Vagina (tissue), 2 donors: Measurements from ENCODE around the gene EPHB1. TPM values are rescaled to one million over a fixed set of nuclear protein-coding genes. Genes with fewer than 3 reads are reported as not detected.

Experiments
- DNase-seq, 2 donors: peaks; one replicate each; pipeline ENCODE4 v3.0.0-alpha.2; 2017; ENCODE audit errors: extremely low spot score in 2 of 2
- H3K27ac ChIP-seq: fragments of 200-600 bp; sonication (generic); one replicate; pipeline ENCODE4 v1.5.1; 2019
- H3K27me3 ChIP-seq: fragments of 200-600 bp; sonication (generic); one replicate; pipeline ENCODE4 v1.5.1; 2019
- H3K36me3 ChIP-seq, 2 donors: fragments of 200-600 bp; sonication (generic); one replicate each; pipeline ENCODE4 v1.5.1; 2017 to 2019
- H3K4me1 ChIP-seq: fragments of 200-600 bp; sonication (generic); one replicate; pipeline ENCODE4 v1.5.1; 2019
- H3K4me3 ChIP-seq, 2 donors: fragments of 200-600 bp; sonication (generic); 1 replicate in 1 of 2; 2 replicates in 1 of 2; pipeline ENCODE4 v1.5.1; 2016 to 2019
- H3K9me3 ChIP-seq: fragments of 200-600 bp; sonication (generic); one replicate; pipeline ENCODE4 v1.5.1; 2019
- POLR2A ChIP-seq, 2 donors: fragments of 450-650 bp; IDR thresholded peaks; one replicate each; pipeline ENCODE4 v1.6.1; 2017; ENCODE audit warnings: antibody characterized with exemption in 2 of 2, mild to moderate bottlenecking in 2 of 2, moderate library complexity in 2 of 2
- POLR2AphosphoS5 ChIP-seq, 2 donors: sonication (generic); formaldehyde crosslinking; IDR thresholded peaks; one replicate each; pipeline ENCODE4 v1.9.0; 2017; ENCODE audit warnings: antibody characterized with exemption in 2 of 2, mild to moderate bottlenecking in 2 of 2, low read depth in 1 of 2; ENCODE audit not compliant: insufficient read depth in 1 of 2
- intact Hi-C: fragments of 100-400 bp; cut with DNase I; formaldehyde crosslinking; loops from one replicate; pipeline ENCODE4 v1.15.1; 2023
- total RNA-seq: library from RNA; depleted of rRNA; stranded (reverse); fragments of >200 nt; gene quantifications from one replicate; pipeline ENCODE4 v1.2.3, GENCODE V29; 2016
- TF ChIP-seq, protein P1 (sequence below), 3 experiments: fragments of 450-650 bp in 2 of 3; fragments of 200-600 bp in 1 of 3; sonication (generic) in 1 of 3; IDR thresholded peaks; one replicate each; pipeline ENCODE4 v1.5.1; 2017 to 2019; ENCODE audit warnings: antibody characterized with exemption in 3 of 3, mild to moderate bottlenecking in 2 of 3, moderate library complexity in 2 of 3

The EPHB1 gene
- total RNA-seq, 1 donor from 2014 or later, result 2.2 TPM

DNA sequence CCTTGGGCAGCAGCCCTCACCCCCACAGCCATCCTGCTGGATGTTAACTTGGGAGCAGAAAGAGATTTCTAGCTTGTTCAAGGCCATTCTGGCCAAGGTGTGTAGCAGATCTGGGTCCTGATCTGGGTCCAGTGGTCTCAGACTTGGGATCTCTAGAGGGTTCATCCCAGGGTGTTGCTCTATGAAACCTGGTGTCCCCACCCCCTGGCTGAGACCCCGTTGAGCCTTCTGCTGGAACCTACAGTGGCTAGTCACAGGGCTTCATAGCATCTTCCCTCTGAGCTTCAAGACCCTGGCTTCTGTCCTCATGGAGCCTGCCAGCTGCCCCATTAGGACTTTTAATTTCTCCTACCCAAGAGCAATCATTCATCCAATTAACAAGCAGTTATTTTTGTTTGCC, 64.3 kb downstream of the EPHB1 start:
- Histone ChIP-seq H3K4me3 (no peak overlapping the region), H3K4me1 (no peaks in the 10 kb centered on the region), H3K36me3 (no peaks in the 10 kb centered on the region), H3K9me3 (no peaks in the 10 kb centered on the region), H3K27me3 (no peaks in the 10 kb centered on the region), H3K27ac (no peak overlapping the region)
- DNase-seq, result no peak
- intact Hi-C loops, result no loop called here
- TF ChIP-seq POLR2A (IDR thresholded peaks at IDR 0.05) (no peak), POLR2AphosphoS5 (IDR thresholded peaks at IDR 0.05; ENCODE audit: insufficient read depth in 1 of 2, low read depth in 1 of 2) (no peak)
- TF ChIP-seq, protein P1, sequence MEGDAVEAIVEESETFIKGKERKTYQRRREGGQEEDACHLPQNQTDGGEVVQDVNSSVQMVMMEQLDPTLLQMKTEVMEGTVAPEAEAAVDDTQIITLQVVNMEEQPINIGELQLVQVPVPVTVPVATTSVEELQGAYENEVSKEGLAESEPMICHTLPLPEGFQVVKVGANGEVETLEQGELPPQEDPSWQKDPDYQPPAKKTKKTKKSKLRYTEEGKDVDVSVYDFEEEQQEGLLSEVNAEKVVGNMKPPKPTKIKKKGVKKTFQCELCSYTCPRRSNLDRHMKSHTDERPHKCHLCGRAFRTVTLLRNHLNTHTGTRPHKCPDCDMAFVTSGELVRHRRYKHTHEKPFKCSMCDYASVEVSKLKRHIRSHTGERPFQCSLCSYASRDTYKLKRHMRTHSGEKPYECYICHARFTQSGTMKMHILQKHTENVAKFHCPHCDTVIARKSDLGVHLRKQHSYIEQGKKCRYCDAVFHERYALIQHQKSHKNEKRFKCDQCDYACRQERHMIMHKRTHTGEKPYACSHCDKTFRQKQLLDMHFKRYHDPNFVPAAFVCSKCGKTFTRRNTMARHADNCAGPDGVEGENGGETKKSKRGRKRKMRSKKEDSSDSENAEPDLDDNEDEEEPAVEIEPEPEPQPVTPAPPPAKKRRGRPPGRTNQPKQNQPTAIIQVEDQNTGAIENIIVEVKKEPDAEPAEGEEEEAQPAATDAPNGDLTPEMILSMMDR (IDR thresholded peaks at IDR 0.05), result no peak

DNA sequence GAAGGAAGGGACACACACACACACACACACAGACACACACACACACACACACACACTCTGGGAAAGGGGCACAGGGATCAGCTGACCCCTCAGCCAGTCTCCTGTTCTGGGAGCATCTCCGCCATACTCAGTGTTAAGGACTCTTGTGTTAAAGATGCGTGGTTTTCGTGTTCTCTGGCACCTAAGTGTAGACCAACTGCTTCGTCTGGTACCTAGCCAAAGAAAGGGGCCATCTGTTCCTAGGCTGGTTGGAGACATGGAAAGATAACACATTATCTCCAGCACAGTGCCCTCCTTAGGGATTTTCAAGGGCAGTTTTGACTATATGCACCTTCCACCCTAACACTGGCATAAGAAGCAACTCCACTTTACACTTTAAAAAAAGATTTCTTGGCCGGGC, 65.1 kb downstream of the EPHB1 start:
- H3K27me3 ChIP-seq, result no peaks in the 10 kb centered on the region
- H3K36me3 ChIP-seq, result no peaks in the 10 kb centered on the region
- no peak overlapping the region for H3K27ac ChIP-seq
- intact Hi-C loops, result no loop called here
- H3K4me1 ChIP-seq, result no peaks in the 10 kb centered on the region
- H3K9me3 ChIP-seq, result no peaks in the 10 kb centered on the region
- H3K4me3 ChIP-seq, result no peak overlapping the region
- DNase-seq, result peak in 1 of 2 donors; percentile 65
- TF ChIP-seq, protein P1 (IDR thresholded peaks at IDR 0.05), result no peak
- TF ChIP-seq POLR2AphosphoS5 (IDR thresholded peaks at IDR 0.05; ENCODE audit: insufficient read depth in 1 of 2, low read depth in 1 of 2), result no peak

DNA sequence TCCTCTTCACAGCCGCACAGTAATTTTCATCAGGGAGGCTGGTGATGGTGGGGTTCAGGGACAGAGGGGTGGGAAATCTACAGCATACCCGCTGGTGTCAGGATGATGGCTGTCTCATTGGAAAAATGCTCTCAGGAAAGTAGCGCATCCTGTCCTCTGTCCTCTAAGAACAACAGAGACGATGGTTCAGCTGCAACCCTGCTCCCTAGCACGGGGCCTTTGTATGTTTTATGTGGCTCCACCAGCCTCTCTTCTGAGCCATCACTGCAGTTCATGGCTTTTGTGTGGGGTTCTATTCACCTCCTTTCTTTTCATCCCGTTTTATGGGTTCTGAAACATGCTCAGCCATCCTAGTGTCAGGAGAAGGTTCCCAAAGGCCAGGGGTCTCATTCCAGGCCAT, 68.9 kb downstream of the EPHB1 start:
- Histone ChIP-seq H3K36me3 (no peaks in the 10 kb centered on the region), H3K27ac (no peak overlapping the region), H3K9me3 (no peaks in the 10 kb centered on the region), H3K27me3 (no peaks in the 10 kb centered on the region), H3K4me1 (no peaks in the 10 kb centered on the region), H3K4me3 (no peak overlapping the region)
- TF ChIP-seq, protein P1 (IDR thresholded peaks at IDR 0.05), result no peak
- TF ChIP-seq POLR2A (IDR thresholded peaks at IDR 0.05) (no peak), POLR2AphosphoS5 (IDR thresholded peaks at IDR 0.05; ENCODE audit: insufficient read depth in 1 of 2, low read depth in 1 of 2) (no peak)
- intact Hi-C loops, result no loop called here
- no peak for DNase-seq

DNA sequence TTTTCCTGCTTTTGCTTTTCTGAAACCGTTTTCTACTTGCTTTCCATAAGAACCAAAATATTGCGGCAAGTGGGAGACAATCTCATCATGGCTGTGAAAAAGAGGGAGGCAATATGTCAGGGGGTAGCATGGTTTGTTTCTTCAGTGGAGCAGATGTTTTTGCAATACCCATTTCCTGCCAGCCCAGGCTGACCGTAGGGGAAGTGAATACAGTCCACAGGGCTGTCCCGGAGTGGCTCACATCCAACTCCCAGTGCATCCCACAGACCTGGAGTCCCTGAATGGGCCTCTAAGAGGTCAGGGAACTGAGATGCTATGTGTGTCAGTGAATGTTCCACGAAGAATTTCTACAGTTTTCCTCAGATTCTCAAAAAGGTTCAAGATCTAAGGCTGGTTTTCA, 69.6 kb downstream of the EPHB1 start:
- H3K4me3 ChIP-seq, result no peak overlapping the region
- no peaks in the 10 kb centered on the region for H3K9me3 ChIP-seq
- H3K27me3 ChIP-seq, result no peaks in the 10 kb centered on the region
- H3K36me3 ChIP-seq, result no peaks in the 10 kb centered on the region
- no peak for DNase-seq
- no peaks in the 10 kb centered on the region for H3K4me1 ChIP-seq
- intact Hi-C loops, result no loop called here
- H3K27ac ChIP-seq, result no peak overlapping the region
- TF ChIP-seq, protein P1 (IDR thresholded peaks at IDR 0.05), result no peak
- TF ChIP-seq POLR2AphosphoS5 (IDR thresholded peaks at IDR 0.05; ENCODE audit: insufficient read depth in 1 of 2, low read depth in 1 of 2) (no peak), POLR2A (IDR thresholded peaks at IDR 0.05) (no peak)

DNA sequence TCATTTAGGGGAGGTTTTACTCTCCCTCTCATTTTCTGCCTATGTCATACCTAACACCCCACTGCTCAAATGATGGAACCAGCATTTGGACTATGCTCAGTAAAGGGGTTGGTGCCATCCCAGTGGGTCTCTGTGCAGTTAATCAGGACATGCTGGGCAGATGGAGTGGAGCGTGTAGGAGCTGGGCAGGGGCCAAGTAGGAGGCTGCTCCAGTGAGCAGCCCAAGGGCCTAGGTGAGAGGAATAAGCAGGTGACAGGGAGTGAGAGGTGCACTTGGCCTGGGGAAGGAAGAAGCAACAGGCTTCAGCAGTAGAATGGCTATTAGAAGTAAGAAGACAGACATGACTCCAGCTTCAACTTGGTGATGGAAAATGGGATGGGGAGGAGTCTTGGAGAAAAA, 72.2 kb downstream of the EPHB1 start:
- no peak overlapping the region for H3K27ac ChIP-seq
- no peaks in the 10 kb centered on the region for H3K27me3 ChIP-seq
- intact Hi-C loops, result no loop called here
- no peak overlapping the region for H3K4me3 ChIP-seq
- H3K4me1 ChIP-seq, result no peaks in the 10 kb centered on the region
- DNase-seq, result no peak
- TF ChIP-seq, protein P1 (IDR thresholded peaks at IDR 0.05), result no peak
- TF ChIP-seq POLR2A (IDR thresholded peaks at IDR 0.05), result no peak
- TF ChIP-seq POLR2AphosphoS5 (IDR thresholded peaks at IDR 0.05; ENCODE audit: insufficient read depth in 1 of 2, low read depth in 1 of 2), result no peak
- no peaks in the 10 kb centered on the region for H3K36me3 ChIP-seq
- H3K9me3 ChIP-seq, result no peaks in the 10 kb centered on the region
